Neural progenitor cell (in vitro differentiated cells): Measurements from ENCODE around the gene PPM1H.

Source experiments
- CTCF ChIP-seq: fragments of 200-600 bp; sonication (generic); IDR thresholded peaks from 2 replicates; pipeline ENCODE4 v1.5.1; 2017; ENCODE audit warnings: antibody characterized with exemption, mild to moderate bottlenecking
- EZH2 ChIP-seq: fragments of 200-600 bp; sonication (generic); IDR thresholded peaks from 2 replicates; pipeline ENCODE4 v1.6.1; 2017; ENCODE audit warnings: antibody characterized with exemption, mild to moderate bottlenecking, moderate library complexity
- EZH2phosphoT487 ChIP-seq: fragments of 200-600 bp; sonication (generic); IDR thresholded peaks from 2 replicates; pipeline ENCODE4 v1.6.1; 2017; ENCODE audit warnings: antibody characterized with exemption

DNA sequence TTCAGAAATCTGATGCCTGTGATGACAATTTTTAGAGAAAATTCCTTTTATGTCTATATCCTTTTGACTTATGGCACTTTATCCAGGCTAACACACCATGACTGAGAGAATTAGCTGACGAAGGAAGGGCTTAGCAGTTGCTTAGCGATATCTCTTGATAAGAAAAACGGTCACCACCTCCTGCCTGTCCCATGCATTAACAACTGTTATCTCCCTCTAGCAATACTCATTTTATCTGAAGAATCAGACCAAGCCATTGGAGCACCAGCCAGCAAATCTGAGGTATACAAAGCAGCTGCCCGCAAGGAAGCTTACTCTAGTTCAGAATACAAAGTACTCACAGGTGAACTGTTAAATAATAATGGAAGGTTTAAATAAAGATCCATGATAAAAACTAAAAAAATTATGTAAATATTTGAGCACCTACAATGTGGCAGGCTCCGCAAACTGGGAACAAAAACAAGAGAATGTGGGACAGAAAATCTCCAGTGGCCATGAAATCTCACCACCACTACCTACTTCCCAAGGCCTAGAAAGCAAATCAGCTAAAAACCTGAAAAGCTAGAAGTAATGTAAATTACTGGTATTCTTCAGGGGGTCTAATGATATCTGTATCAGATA, 24.3 kb downstream of the PPM1H start:
- TF ChIP-seq CTCF, result no peak
- TF ChIP-seq EZH2, result no peak
- TF ChIP-seq EZH2phosphoT487, result no peak
